Smooth muscle cell (in vitro differentiated cells): ENCODE results near the gene TBR1. TPM values are rescaled to one million over a fixed set of nuclear protein-coding genes. Genes with fewer than 3 reads are reported as not detected.
A peak's percentile ranks its signal among the peaks of the same experiment; 100 is the strongest.

Source experiments
- DNase-seq: peaks from one replicate; lab custom pipeline; 2025; ENCODE audit not compliant: unreplicated experiment; lab: John Stamatoyannopoulos, UW
- H2AFZ ChIP-seq: fragments of 200-600 bp; sonication (generic); 2 replicates; pipeline ENCODE4 v1.6.0; 2016; ENCODE audit warnings: antibody characterized with exemption, low read depth, mild to moderate bottlenecking
- H3F3A ChIP-seq: fragments of 200-600 bp; sonication (generic); 2 replicates; pipeline ENCODE4 v1.6.0; 2017; ENCODE audit warnings: antibody characterized with exemption, low read depth
- H3K27ac ChIP-seq: fragments of 200-600 bp; sonication (generic); 2 replicates; pipeline ENCODE4 v1.5.1; 2016; ENCODE audit warnings: low read depth, mild to moderate bottlenecking
- H3K27me3 ChIP-seq: fragments of 200-600 bp; sonication (generic); 2 replicates; pipeline ENCODE4 v1.6.1; 2016; ENCODE audit warnings: low read depth, mild to moderate bottlenecking
- H3K36me3 ChIP-seq: fragments of 200-600 bp; sonication (generic); 2 replicates; pipeline ENCODE4 v1.5.1; 2016; ENCODE audit warnings: low read depth
- H3K4me1 ChIP-seq: fragments of 200-600 bp; sonication (generic); 2 replicates; pipeline ENCODE4 v1.5.1; 2016; ENCODE audit warnings: low read depth
- H3K4me2 ChIP-seq: fragments of 200-600 bp; sonication (generic); 2 replicates; pipeline ENCODE4 v1.6.0; 2016; ENCODE audit warnings: mild to moderate bottlenecking
- H3K4me3 ChIP-seq: fragments of 200-600 bp; sonication (generic); 2 replicates; pipeline ENCODE4 v1.5.1; 2016; ENCODE audit warnings: mild to moderate bottlenecking
- H3K79me2 ChIP-seq: fragments of 200-600 bp; sonication (generic); 2 replicates; pipeline ENCODE4 v1.6.0; 2016; ENCODE audit warnings: low read depth, mild to moderate bottlenecking
- H3K9ac ChIP-seq: fragments of 200-600 bp; sonication (generic); 2 replicates; pipeline ENCODE4 v1.6.0; 2016; ENCODE audit warnings: low read depth
- H3K9me3 ChIP-seq: fragments of 200-600 bp; sonication (generic); replicated peaks from 2 replicates; pipeline ENCODE4 v1.5.1; 2016; ENCODE audit warnings: low read depth
- H4K20me1 ChIP-seq: fragments of 200-600 bp; sonication (generic); 2 replicates; pipeline ENCODE4 v1.6.0; 2016; ENCODE audit warnings: low read depth
- CTCF ChIP-seq: fragments of 200-600 bp; sonication (generic); IDR thresholded peaks from 2 replicates; pipeline ENCODE4 v1.5.1; 2017; ENCODE audit warnings: borderline replicate concordance, mild to moderate bottlenecking, antibody characterized with exemption; ENCODE audit not compliant: insufficient read depth, poor library complexity, severe bottlenecking
- WGBS: methylation state at CpG from one replicate; pipeline ENCODE4 v1.1.7; 2016; ENCODE audit warnings: low lambda C conversion rate; 5-methylcytosine and 5-hydroxymethylcytosine counted together
- polyA plus RNA-seq: library from polyadenylated mRNA; unstranded; fragments of >200 nt; fragmentation: Nextera tagmentation; extraction: Ambion mirVana; gene quantifications from 2 replicates; pipeline ENCODE4 v1.2.1, GENCODE V29; 2016
- total RNA-seq: library from RNA; depleted of rRNA; stranded (reverse); fragments of >200 nt; gene quantifications from 2 replicates; pipeline ENCODE4 v1.2.3, GENCODE V29; 2014

The TBR1 gene
- total and polyA plus RNA-seq, 2 experiments from 2014 or later = 2.3 TPM; not detected in 1

DNA sequence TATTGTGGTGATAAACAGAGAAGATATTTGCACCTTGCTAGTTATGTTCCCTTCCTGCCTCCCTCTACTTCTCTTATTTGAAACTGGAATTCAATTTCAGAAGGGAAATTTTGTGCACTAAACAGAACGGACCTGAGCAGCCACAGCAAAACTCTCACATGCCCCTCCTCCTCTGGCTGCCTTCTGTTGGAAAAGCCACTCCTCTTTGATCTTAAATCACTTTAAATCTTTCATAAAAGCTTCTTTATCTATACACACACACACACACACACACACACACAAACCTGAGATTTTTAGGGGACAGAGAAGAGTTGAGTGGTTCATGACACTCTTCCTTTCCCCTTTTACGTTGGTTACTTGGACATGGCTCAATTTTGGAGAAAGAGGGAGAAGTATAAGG, 5.6 kb downstream of the TBR1 start:
- Histone ChIP-seq H3K4me1 (peaks cover 18% of the 10 kb centered on the region), H3K79me2 (no peaks in the 10 kb centered on the region), H3K9ac (no peak overlapping the region), H3K4me3 (no peak overlapping the region), H3K36me3 (no peaks in the 10 kb centered on the region), H3K27me3 (peaks cover 100% of the 10 kb centered on the region), H3F3A (no peaks in the 10 kb centered on the region), H3K4me2 (no peak overlapping the region), H3K27ac (no peak overlapping the region), H2AFZ (no peak overlapping the region), H3K9me3 (no peaks in the 10 kb centered on the region), H4K20me1 (no peaks in the 10 kb centered on the region)
- WGBS = 31% methylated on average over 2 of the region's 2 CpGs
- no peak for DNase-seq
- no peak for TF ChIP-seq CTCF

DNA sequence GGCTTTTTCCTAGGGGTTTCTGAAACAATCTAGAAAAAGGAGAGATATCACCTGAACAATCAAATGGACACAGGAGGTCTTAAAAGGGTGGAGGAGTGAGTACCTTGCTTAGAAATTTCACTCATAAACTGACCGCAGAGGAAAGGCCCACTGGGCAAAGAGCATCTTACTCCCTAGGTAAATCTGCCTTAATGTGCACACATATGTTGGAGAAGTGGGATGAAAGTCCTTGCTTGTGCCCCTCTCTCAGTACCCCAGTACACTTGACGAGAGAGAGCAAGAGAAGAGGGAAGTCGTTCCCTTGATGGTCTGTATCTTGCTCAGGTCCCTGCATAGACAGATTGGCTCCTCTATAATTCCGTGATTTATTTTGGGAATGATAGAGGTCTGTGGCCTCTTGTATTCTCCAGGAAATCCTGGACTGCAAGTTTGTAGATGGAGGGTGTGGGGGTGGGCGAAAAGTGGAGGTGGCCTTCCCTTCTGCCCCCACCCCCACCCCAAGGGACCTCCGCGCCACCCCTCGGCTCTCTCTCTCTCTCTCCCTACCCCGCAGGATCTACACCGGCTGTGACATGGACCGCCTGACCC, 6.8 kb downstream of the TBR1 start:
- H2AFZ ChIP-seq = no peak overlapping the region
- H3K9me3 ChIP-seq = no peaks in the 10 kb centered on the region
- DNase-seq = no peak
- H3K4me2 ChIP-seq = peak overlapping the region; percentile 84
- no peak for TF ChIP-seq CTCF
- no peaks in the 10 kb centered on the region for H3F3A ChIP-seq
- H3K9ac ChIP-seq = no peak overlapping the region
- H3K4me3 ChIP-seq = peak overlapping the region; percentile 39
- H3K79me2 ChIP-seq = no peaks in the 10 kb centered on the region
- H3K27me3 ChIP-seq = peaks cover 100% of the 10 kb centered on the region
- H3K4me1 ChIP-seq = peaks cover 16% of the 10 kb centered on the region
- no peaks in the 10 kb centered on the region for H4K20me1 ChIP-seq
- H3K36me3 ChIP-seq = no peaks in the 10 kb centered on the region
- WGBS = 18% methylated on average over 9 of the region's 11 CpGs
- no peak overlapping the region for H3K27ac ChIP-seq

GRCh38 chr2:161423421-161424393, 7.6 kb downstream of the TBR1 start:
- H4K20me1 ChIP-seq = no peaks in the 10 kb centered on the region
- H3K4me3 ChIP-seq = peak overlapping the region; percentile 39
- no peaks in the 10 kb centered on the region for H3F3A ChIP-seq
- H3K9me3 ChIP-seq = no peaks in the 10 kb centered on the region
- WGBS = 1% methylated on average over 108 of the region's 125 CpGs
- no peaks in the 10 kb centered on the region for H3K36me3 ChIP-seq
- peaks cover 11% of the 10 kb centered on the region for H3K4me1 ChIP-seq
- DNase-seq = no peak
- no peak for TF ChIP-seq CTCF
- H3K79me2 ChIP-seq = no peaks in the 10 kb centered on the region
- peaks cover 100% of the 10 kb centered on the region for H3K27me3 ChIP-seq
- no peak overlapping the region for H2AFZ ChIP-seq
- H3K27ac ChIP-seq = no peak overlapping the region
- H3K9ac ChIP-seq = no peak overlapping the region
- H3K4me2 ChIP-seq = peak overlapping the region; percentile 84
